Measurements from ENCODE around the gene TIGD4.

- TF ChIP-seq REST (IDR thresholded peaks at IDR 0.05; ENCODE audit: insufficient read depth in 1 of 2, low read depth in 2 of 2, low read length in 2 of 2) = no peak
- TF ChIP-seq SIN3A (IDR thresholded peaks at IDR 0.05; ENCODE audit: borderline replicate concordance, insufficient read depth, low read length) = no peak
- TF ChIP-seq POLR2AphosphoS5 (IDR thresholded peaks at IDR 0.05; ENCODE audit: low read depth, low read length) = no peak
- TF ChIP-seq TAF1 (IDR thresholded peaks at IDR 0.05; ENCODE audit: borderline replicate concordance, insufficient read depth, low read length) = no peak
- no peak for TF ChIP-seq FOXP2 (optimal IDR thresholded peaks at IDR 0.05; ENCODE audit: borderline replicate concordance, extremely low read depth, extremely low read length, insufficient read depth)
Observed at GRCh38 chr4:152807294-152807829, 27.8 kb upstream of the TIGD4 start.
